Ammon's horn (tissue), 1 donor: Measurements from ENCODE around the gene ERCC4.

ENCODE experiments used
- DNase-seq: peaks from one replicate; pipeline ENCODE4 v3.0.0-alpha.2; 2016; ENCODE audit warnings: low spot score

The ERCC4 gene

DNA sequence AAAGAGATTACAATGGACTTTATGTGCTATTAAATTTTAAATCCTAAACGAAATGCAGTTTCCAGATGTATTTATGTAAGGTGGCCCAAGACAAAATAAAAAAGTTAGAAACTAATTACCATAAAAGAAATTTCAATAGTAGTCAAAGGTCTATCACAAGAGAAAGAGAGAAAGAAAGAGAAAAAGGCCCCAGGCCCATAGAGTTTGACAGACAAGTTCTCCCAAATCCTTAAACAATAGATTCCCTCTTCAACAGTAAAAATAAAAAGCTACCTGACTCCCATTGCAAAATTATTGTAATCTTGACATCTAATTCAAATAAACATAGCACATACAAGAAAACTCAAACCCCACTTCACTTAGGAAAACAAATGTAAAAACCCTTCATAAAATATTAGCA is 8.6 kb upstream of the ERCC4 start:
- no peak for DNase-seq

DNA sequence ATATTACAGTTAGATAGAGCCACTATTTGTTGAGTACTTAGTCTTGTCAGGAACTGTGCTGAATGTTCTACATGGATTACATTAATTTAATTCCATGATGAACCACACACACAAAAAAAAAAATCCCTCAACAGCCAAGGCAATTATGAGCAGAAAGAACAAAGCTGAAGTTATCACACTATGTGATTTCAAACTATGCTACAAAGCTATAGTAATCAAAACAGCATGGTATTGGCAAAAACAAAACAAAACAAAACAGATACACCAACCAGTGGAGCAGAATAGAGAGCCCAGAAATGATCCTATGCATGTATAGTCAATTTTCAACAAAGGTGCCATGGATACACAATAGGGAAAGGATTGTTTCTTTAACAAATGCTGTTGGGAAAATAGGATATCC is 8.1 kb upstream of the ERCC4 start:
- no peak for DNase-seq

DNA sequence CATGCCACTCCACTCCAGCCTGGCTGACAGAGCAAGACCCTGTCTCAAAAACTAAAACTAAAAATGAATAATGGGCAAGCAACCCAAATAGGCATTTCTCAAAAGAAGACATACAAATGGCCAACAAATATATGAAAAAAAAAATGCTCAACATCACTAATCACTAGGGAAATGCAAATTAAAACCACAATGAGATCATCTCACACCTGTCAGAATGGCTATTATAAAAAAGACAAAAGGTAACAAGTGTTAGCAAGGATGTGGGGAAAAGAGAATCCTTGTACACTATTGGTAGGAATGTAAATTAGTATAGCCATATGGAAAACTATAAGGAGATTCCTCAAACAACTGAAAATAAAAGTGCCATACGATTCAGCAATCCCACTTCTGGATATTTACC is 7.1 kb upstream of the ERCC4 start:
- DNase-seq, result no peak

DNA sequence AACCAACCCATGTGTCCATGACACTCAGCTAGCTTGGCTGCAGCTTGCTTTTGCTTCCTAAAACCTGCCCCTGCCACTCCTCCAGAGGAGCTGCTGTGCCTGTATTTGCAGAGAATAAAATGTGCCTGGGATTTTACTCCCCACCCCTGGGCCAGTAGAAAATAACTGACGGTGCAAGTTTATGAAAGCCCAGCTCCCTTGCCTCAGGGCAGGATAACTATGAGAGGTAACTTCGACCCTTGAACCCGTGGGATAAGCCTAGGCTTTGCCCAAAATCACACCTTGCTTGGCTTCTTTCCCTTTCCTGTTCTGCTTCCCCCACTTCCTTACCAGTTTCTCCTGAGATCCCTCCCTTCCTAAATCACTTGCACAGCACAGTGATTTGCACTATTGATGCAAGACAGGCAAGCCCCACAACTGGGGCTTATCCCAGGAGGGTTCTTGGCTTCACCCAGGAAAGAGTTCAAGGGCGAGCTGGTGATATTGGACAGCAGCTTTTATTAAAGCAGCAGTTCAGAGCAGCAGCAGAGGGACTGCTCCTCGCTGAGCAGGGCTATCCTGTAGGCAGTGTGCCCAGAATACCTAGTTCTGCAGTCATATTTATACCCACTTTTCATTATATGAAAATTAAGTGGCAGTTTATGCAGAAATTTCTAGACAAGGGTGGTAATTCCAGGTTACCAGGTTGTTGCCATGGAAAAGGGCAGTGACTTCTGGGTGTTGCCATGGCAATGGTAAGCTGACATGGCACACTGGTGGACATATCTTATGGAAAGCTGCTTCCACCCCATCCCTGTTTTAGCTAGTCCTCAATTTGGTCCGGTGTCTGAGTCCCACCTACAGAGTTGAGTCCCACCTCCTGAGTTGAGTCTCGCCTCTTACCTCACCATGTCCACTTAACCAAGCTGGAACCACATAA is 6.3 kb upstream of the ERCC4 start:
- DNase-seq, result no peak

DNA sequence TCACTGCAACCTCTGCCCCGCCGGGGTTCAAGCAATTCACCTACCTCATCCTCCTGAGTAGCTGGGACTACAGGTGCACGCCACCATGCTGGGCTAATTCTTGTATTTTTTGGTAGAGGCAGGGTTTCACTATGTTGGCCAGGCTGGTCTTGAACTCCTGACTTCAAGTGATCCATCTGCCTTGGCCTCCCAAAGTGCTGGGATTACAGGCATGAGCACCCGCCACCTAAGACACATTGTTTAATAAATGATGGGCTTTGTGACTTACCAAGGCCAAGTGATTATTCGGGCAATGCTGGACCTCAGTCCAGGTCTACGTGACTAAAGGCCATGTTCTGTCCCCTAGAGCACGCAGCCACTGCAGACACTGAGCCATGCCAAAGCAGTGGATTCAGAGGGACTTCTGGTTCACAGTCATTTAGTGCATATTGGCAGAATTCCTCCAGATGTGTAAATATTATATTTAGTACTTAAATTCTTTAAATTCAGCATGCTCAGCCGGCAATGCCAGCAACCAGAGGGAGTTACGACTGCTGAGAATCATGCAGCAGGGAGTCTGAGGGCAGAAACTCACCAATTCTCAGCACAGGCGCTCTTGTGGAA is 4.8 kb upstream of the ERCC4 start:
- no peak for DNase-seq

DNA sequence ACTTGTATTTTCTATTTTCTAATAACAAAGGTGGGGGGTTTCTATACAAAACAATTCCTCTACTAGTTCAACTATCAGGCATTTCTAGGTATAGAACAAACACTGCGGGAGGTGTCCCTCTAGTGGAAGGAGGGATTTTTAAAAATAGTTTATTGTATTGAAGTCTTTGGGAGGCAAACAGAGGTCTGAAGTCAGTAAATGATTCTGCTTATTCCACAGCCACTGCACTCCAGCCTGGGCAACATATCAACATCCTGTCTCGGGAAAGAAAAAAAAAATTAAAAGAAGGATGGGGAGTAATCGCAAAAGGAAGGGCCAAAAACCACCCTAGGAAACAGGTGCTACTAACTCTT is 648 bp upstream of the ERCC4 start:
- no peak for DNase-seq

DNA sequence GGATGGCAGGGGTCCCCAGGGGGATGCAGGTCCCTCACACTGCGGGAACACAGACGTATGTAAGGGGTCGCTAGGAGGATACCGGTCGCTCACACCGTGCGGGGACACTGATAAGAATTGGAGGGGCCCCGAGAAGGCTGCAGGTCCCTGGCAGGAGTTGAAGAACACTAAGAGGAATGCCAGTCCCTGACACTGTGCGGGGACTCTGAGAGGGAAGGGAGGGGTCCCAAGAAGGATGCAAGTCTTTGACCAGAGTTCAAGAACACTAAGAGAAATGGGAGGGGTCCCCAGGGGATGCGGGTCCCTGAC is 510 bp downstream of the ERCC4 start:
- no peak for DNase-seq

DNA sequence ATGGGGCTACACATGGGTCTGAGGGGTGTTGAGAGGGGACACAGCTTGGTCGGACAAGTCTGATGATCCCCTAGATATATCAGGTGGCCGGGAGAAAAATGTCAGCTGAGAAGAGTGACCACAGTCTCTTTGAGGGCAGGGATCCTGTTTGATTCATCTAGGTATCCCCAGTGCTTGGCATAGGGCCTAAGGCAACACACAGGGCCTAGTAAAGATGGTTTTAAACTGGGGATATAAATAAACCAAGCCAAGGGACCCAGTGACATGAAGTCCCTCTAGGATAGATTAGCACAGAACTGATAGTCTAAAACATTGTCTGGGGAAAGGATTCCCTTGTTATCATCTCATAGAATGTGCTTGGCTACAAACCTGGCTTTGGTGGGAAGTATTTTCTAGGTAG is 1.4 kb downstream of the ERCC4 start:
- DNase-seq, result no peak

DNA sequence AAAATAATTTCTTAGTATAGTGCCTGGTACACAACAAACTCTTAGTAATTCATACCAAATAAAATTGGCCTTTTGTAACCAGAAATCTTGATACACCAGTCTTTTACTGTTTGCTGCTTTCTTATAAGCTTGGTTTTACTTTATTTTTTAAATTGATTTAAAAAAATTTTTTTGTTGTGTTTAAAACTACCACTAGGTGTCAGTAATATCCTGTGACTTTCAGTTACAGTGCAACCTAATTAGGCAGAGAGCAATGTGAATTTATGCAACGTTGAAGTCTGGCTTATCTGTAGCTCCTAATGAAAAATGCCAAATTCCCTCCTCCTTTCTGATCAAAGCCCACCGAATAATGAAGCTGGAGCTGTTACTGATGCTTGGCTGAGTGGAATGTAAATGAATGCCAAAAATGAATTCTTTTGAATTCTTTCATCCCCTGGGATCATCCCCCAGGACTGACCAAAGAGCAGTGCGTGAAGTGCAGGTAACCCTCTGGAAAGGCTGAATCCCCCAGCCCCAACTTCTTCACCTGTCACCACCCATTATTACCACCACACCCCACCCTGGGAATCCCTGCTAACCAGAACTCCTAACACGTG is 3.8 kb downstream of the ERCC4 start:
- DNase-seq, result peak; percentile 44

DNA sequence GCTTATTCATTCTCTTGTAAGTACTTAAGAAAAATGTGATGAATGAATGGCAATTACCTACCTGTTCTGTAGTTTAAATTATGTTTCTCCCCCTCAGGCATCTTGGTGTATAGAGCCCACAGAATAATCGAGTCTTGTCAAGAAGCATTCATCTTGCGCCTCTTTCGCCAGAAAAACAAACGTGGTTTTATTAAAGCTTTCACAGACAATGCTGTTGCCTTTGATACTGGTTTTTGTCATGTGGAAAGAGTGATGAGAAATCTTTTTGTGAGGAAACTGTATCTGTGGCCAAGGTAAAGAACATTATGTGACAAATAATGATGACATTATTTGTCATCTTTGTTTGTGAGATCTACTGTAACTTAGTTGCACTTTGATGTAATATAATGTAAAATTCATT is 6.5 kb downstream of the ERCC4 start:
- no peak for DNase-seq

DNA sequence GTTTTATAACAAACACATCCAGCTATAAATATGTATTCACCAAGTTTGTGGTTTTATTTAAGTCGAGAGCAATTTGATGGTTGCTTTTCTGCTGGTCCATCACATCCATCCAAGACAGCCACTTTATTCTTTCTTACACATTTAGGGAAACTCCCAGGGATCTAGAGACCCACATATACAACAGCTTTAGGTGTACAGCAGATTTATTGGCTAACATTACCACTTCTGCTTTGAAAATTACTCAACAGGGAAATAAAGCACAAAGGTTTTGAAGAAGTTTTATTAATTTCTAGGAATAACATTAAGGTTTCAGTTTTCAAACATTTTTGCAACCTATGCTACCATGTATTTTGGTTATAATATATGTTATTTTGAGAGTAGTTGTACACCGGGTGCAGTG is 6.9 kb downstream of the ERCC4 start:
- DNase-seq, result no peak

DNA sequence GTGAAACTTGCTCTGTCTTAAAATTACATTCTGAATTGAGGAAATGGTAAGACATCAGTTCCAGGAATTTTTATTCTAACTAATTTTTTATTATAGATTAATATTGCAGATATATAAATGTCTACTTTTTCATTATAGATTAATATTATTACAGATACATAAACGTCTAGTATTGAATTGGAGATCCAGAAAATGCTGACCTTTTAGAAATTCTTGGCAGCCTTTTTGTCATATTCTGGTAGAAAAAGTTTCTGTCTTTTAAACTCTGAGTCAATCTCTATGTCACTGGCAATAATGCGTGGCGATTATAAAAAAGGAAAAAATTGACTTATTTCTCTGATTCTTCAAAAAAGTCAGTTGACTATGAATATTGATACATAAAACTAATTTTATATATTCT is 8.7 kb downstream of the ERCC4 start:
- no peak for DNase-seq

DNA sequence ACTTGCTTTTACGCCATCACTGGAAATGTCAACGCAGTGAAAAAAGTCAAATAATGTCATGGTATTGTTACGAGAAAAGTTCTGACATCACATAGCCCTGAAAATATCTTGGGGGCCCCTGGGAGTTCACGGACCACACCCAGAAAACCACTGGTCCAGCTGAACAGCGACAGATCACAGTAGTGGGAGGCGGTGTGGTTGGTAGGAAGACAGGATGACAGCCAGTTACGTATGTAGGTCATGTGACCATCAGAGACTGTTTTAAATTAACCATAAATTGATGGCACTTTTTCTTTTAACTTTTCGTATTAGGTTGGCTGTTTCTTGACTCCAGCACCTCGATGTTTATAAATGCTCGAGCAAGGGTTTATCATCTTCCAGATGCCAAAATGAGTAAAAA is 11.9 kb downstream of the ERCC4 start:
- no peak for DNase-seq

DNA sequence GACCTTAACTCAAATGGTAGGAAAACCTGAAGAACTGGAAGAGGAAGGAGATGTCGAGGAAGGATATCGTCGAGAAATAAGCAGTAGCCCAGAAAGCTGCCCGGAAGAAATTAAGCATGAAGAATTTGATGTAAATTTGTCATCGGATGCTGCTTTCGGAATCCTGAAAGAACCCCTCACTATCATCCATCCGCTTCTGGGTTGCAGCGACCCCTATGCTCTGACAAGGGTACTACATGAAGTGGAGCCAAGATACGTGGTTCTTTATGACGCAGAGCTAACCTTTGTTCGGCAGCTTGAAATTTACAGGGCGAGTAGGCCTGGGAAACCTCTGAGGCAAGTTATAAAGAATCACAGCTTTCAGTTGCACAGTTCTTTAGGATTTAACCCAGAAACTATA is 15.5 kb downstream of the ERCC4 start:
- no peak for DNase-seq

DNA sequence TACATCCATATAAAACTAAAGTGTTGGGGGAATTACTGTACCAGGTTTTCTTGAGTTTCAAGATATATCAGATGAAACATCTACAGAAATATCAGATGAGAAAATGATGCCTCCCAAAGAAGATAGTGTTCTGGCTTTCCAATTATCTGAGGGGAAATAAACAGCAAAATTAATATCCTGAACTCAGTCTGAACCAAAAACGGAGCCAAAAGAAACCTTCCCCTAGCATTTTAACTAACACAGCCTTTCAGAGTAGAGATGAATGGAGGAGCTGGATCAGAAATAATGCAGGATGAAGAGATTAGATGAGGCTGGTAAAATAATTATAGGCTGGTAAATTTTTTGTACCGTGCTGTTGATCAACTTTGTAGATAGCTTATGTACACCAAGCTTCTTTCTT is 16.2 kb downstream of the ERCC4 start:
- no peak for DNase-seq

DNA sequence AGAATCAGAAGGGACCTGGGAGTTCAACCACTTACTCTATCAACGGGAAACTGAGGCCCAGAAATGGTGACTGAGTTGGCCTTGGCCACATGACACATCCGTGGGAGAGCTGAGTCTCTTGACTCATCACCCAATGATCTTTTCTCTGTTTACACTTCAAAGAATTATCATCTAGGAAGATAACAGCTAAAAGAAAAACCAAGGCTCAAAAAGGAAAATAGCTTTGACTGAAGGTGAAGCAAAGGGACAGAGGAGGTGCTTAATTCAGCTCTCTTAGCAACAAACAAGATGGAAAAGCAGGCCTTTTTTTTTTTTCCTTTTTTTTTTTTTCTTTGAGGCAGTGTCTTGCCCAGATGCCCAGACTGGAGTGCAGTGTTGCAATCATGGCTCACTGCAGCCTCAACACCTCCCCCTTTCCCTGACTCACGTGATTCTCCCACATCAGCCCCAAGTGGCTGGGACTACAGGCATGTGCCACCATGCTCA is 16.7 kb downstream of the ERCC4 start:
- peak; percentile 35 for DNase-seq

DNA sequence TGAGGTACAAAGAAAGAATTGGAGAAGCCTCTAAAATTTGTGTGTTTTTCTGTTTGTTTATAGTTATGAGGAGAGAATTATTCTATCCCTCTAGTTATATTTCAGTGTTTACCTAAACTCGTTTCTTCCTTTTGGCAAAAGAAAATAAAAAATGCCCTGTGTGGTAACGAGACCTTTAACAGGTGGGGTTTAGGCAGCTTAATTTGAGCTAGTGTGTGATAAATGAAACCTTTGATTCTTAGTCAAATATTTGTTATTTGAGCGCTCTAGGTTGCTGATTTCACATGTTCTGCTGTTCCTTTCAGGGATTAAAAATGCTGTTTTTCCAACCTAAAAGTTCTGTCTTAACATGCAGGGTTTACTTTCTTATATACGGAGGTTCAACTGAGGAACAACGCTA is 17.5 kb downstream of the ERCC4 start:
- DNase-seq, result no peak

DNA sequence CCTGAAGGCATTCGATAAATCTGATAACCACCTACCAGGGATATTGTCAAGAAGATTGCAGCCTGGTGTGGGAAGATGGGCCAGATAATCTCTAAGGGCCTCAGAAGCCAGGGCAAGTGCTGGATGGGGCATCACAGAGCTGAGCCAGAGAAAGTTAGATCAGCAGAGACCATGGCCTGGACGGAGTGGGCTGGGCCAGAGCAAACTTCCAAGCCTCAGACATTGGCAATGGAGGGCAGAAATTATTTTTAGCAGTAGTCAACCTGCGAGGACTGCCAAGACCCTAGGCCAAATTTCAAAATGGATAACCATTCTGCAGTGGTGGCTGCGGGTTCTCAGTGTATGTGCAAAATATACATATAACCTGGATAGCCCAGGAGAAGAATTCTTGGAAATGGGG is 18.5 kb downstream of the ERCC4 start:
- no peak for DNase-seq

DNA sequence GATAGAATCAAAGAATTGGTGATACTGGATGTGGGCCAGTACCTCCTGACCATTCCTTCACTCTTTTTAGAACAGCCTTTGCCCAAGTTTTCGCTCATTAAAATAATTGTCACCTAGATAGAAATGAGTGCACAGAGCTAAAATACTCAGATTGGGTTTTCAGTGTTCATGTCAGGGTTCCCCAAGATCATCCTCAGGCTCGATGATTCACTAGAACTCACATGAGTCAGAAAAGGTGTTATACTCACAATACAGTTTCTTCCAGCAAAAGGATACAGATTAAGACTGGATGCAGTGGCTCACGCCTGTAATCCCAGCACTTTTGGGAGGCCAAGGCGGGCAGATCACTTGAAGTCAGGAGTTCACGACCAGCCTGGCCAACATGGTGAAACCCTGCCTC is 19.9 kb downstream of the ERCC4 start:
- DNase-seq, result no peak

DNA sequence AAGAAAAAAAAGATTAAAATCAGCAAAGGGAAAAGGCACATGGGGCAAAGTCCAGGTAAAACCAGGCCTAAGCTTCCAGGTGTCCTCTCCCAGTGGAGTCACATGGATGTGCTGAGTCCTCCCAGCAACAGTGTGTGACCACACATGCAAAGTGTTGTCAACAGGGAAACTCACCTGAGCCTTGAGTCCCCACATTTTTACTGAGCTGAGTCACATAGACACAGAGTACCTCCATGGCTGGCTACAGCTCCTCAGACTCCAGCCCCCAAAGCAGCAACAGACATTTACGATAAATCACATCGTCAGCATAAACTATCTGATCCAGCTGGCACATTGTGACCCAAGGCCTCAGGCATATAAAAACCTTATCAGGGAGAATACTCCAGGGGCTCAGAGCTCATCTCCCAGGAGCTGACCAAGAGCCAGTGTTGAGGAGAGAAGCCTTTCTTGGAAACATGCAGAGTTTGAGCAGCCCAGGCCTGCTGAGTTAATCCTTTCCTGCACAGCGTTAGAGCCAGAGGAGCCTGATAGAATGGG is 20.5 kb downstream of the ERCC4 start:
- no peak for DNase-seq

DNA sequence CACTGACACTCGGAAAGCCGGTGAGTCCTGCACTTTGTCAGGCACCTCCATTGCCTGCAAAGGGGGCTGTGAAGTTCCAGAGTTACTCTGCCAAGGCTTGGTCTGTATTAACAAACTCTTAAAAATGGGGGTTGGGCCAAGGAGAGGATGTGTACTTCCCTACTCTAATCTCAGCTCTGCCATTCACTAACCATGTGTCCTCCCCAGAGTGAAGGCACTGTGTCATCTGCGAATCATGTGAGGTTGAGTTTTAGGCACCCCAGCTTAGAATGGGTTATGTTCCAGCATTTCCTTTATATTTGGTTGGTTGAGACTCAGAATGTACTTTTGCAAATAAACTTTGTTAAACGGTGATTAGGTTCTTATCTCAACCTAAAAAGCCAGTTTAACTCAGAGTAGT is 24.9 kb downstream of the ERCC4 start:
- no peak for DNase-seq

DNA sequence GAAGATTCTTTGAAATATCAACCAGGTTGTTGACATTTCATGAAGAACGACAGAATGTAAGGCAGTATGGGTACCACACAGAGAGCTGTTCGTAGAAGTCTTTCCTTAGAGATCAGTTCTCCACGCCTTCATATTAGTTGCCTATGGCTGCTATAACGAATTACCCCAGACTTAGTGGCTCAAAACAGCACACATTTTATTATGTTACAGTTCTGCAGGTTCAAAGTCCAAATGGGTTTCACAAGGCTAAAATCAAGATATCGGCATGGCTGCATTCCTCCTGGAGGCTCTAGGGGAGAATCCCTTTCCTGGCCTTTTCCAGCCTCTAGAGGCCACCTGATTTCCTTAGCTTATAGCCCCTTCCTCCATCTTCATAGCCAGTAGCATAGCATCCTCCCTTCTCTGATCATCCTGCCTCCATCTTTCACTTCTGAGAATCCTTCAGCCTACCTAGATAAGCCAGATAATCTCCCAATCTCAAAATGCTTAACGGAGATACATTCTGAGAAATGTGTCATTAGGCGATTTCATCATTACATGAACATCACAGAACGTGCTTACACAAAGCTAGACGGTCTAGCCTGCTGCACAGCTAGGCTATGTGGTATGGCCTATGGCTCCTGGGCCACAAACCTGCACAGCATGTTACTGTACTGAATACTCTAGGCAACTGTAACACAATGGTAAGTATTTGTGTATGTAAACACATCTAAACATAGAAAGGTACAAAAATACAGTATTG is 26.0 kb downstream of the ERCC4 start:
- DNase-seq, result no peak

DNA sequence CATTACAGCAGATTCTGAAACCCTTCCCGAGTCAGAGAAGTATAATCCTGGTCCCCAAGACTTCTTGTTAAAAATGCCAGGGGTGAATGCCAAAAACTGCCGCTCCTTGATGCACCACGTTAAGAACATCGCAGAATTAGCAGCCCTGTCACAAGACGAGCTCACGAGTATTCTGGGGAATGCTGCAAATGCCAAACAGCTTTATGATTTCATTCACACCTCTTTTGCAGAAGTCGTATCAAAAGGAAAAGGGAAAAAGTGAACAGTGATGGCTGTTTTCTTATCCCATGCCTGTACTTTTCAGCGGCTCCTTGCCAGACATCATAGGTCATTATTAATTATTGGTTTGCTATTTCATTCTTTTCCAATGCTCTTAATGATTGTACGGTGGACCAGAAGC is 28.1 kb downstream of the ERCC4 start:
- no peak for DNase-seq
